Measurements from ENCODE around the gene XPR1. TPM values are rescaled to one million over a fixed set of nuclear protein-coding genes. Genes with fewer than 3 reads are reported as not detected.
A peak's percentile ranks its signal among the peaks of the same experiment; 100 is the strongest.

Gene XPR1
- total RNA-seq, 1 experiment from 2014 or later, result 19.9 TPM

- no peak overlapping the region for H2AFZ ChIP-seq (ENCODE audit: low read depth, low read length, poor library complexity, severe bottlenecking)
- H4K20me1 ChIP-seq (ENCODE audit: insufficient read depth), result no peaks in the 10 kb centered on the region
- ChIA-PET POLR2A (no interaction called here), CTCF (no interaction called here), RAD21 (ENCODE audit: low non-redundant PET in 1 of 2, low total read pairs in 2 of 2, uncharacterized antibody in 2 of 2, unreplicated experiment in 2 of 2) (no interaction called here)
- H3K27ac ChIP-seq (ENCODE audit: low read depth, low read length), result no peak overlapping the region
- TSS peak; percentile 24 for BruUV-seq (replicated peaks)
- H3K36me3 ChIP-seq (ENCODE audit: control insufficient read depth in 1 of 2, insufficient read depth in 2 of 2, low read length in 2 of 2), result no peaks in the 10 kb centered on the region
- H3K4me1 ChIP-seq (ENCODE audit: control insufficient read depth in 1 of 2, insufficient read depth in 2 of 2, low read length in 2 of 2), result no peaks in the 10 kb centered on the region
- TF ChIP-seq CTCF (IDR thresholded peaks at IDR 0.05 in 2 of 3, conservative IDR thresholded peaks at IDR 0.05 in 1 of 3; ENCODE audit: borderline replicate concordance in 1 of 3, insufficient read depth in 1 of 3, low read depth in 2 of 3, low read length in 2 of 3) (no peak), SRF (IDR thresholded peaks at IDR 0.05; ENCODE audit: low read depth) (no peak), EZH2phosphoT487 (IDR thresholded peaks at IDR 0.05; ENCODE audit: borderline replicate concordance) (no peak), SP1 (IDR thresholded peaks at IDR 0.05; ENCODE audit: low read depth) (no peak), JUND (IDR thresholded peaks at IDR 0.05) (no peak), FOSL1 (IDR thresholded peaks at IDR 0.05; ENCODE audit: low read depth) (no peak), MAX (IDR thresholded peaks at IDR 0.05) (no peak), CEBPB (IDR thresholded peaks at IDR 0.05; ENCODE audit: low read depth) (no peak), POLR2A (IDR thresholded peaks at IDR 0.05; ENCODE audit: borderline replicate concordance, extremely low read depth, insufficient read depth, insufficient read length) (no peak), ZFX (IDR thresholded peaks at IDR 0.05) (no peak)
- TF ChIP-seq, protein P1, sequence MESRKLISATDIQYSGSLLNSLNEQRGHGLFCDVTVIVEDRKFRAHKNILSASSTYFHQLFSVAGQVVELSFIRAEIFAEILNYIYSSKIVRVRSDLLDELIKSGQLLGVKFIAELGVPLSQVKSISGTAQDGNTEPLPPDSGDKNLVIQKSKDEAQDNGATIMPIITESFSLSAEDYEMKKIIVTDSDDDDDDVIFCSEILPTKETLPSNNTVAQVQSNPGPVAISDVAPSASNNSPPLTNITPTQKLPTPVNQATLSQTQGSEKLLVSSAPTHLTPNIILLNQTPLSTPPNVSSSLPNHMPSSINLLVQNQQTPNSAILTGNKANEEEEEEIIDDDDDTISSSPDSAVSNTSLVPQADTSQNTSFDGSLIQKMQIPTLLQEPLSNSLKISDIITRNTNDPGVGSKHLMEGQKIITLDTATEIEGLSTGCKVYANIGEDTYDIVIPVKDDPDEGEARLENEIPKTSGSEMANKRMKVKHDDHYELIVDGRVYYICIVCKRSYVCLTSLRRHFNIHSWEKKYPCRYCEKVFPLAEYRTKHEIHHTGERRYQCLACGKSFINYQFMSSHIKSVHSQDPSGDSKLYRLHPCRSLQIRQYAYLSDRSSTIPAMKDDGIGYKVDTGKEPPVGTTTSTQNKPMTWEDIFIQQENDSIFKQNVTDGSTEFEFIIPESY (IDR thresholded peaks at IDR 0.05; ENCODE audit: extremely low read depth, insufficient replicate concordance, low read length), result no peak
- TF ChIP-seq, protein P2, sequence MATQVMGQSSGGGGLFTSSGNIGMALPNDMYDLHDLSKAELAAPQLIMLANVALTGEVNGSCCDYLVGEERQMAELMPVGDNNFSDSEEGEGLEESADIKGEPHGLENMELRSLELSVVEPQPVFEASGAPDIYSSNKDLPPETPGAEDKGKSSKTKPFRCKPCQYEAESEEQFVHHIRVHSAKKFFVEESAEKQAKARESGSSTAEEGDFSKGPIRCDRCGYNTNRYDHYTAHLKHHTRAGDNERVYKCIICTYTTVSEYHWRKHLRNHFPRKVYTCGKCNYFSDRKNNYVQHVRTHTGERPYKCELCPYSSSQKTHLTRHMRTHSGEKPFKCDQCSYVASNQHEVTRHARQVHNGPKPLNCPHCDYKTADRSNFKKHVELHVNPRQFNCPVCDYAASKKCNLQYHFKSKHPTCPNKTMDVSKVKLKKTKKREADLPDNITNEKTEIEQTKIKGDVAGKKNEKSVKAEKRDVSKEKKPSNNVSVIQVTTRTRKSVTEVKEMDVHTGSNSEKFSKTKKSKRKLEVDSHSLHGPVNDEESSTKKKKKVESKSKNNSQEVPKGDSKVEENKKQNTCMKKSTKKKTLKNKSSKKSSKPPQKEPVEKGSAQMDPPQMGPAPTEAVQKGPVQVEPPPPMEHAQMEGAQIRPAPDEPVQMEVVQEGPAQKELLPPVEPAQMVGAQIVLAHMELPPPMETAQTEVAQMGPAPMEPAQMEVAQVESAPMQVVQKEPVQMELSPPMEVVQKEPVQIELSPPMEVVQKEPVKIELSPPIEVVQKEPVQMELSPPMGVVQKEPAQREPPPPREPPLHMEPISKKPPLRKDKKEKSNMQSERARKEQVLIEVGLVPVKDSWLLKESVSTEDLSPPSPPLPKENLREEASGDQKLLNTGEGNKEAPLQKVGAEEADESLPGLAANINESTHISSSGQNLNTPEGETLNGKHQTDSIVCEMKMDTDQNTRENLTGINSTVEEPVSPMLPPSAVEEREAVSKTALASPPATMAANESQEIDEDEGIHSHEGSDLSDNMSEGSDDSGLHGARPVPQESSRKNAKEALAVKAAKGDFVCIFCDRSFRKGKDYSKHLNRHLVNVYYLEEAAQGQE (IDR thresholded peaks at IDR 0.05; ENCODE audit: low read depth), result no peak
- H3K79me2 ChIP-seq (ENCODE audit: insufficient read depth, low read length), result no peaks in the 10 kb centered on the region
- intact Hi-C loops (cut with micrococcal nuclease), result loop anchor here (5.0 kb wide), 3 partner anchors 85 to 390 kb away; no protein-coding TSS in a partner anchor
- ATAC-seq (no peak), DNase-seq (ENCODE audit: low read depth, low spot score) (no peak)
- H3K4me3 ChIP-seq (replicated peaks in 1 of 2; ENCODE audit: low read depth in 1 of 2, low read length in 2 of 2), result no peak overlapping the region
- H3K9me2 ChIP-seq (ENCODE audit: insufficient read depth), result no peaks in the 10 kb centered on the region
- no peak overlapping the region for H3K4me2 ChIP-seq (ENCODE audit: low read length)
- no peak overlapping the region for H3K9ac ChIP-seq (ENCODE audit: low read length)
- H3K9me3 ChIP-seq (ENCODE audit: control insufficient read depth in 1 of 2, insufficient read depth in 1 of 2, low read depth in 1 of 2, low read length in 2 of 2), result no peaks in the 10 kb centered on the region
- H3K27me3 ChIP-seq (ENCODE audit: insufficient read depth, low read length), result no peaks in the 10 kb centered on the region
Observed at GRCh38 chr1:180777072-180777689, 145.4 kb downstream of the XPR1 start.

Measured in HCT116 (cell line).